Erythroblast (primary cell): ENCODE results near the gene TEDC2.

Source experiments
- GATA1 ChIP-seq: IDR thresholded peaks from 2 replicates; pipeline ENCODE4 v1.6.1; 2011; ENCODE audit warnings: low read depth, mild to moderate bottlenecking, control low read depth, low read length, moderate library complexity
- POLR2A ChIP-seq: IDR thresholded peaks from 2 replicates; pipeline ENCODE4 v1.6.1; 2011; ENCODE audit warnings: mild to moderate bottlenecking, low read length

DNA sequence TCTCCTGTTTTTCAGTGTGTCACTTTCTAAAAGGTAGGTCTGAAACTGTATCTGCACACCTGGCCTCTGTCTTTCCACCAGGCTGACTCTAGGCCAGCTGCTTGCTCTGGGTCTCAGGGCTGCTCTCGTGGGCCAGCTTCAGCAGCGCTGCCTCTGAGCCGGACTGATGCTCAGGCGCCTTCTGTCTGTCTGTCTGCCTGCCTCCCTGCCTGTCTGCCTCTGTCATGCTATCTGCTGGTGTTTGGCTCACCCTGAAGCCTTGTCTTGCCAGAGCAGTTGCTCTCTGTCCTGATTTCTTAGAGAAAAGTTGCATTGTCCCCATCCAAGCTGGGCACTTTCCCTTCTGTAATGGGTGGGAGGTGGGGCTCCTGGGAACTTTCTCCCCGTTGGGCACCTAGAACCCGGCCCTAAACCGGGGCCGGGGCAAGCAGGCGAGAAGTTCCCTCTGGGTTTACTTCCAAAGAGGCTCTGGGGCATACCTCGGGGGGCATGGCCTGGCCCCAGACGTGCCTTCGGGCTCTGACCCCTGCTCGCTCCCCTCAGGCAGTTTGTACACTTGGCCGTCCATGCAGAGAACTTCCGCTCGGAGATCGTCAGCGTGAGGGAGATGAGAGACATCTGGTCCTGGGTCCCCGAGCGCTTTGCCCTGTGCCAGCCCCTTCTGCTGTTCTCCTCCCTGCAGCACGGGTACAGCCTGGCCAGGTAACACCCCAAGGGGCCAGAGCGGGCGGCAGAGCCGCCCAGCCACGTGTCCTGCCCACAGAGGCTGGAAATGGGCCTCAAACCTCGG is 38.0 kb downstream of the TEDC2 start:
- TF ChIP-seq POLR2A = no peak
- no peak for TF ChIP-seq GATA1
